HAP-1 (cell line): Measurements from ENCODE around the gene PLXDC2.

Source experiments
- DNase-seq, 2 experiments: peaks; one replicate each; pipeline ENCODE4 v3.0.0-alpha.2; 2016 to 2020; ENCODE audit warnings: low spot score in 2 of 2
- H3K27me3 ChIP-seq: fragments of 250-450 bp; sonication (Bioruptor Pico); 2 replicates; pipeline ENCODE4 v1.5.1; 2020; ENCODE audit warnings: low read depth, mild to moderate bottlenecking, moderate library complexity
- H3K36me3 ChIP-seq: fragments of 250-450 bp; sonication (Bioruptor Pico); replicated peaks from 2 replicates; pipeline ENCODE4 v1.5.1; 2020; ENCODE audit warnings: mild to moderate bottlenecking
- H3K4me1 ChIP-seq: fragments of 250-450 bp; sonication (Bioruptor Pico); 2 replicates; pipeline ENCODE4 v1.5.1; 2020; ENCODE audit warnings: mild to moderate bottlenecking
- H3K4me3 ChIP-seq: fragments of 250-450 bp; sonication (Bioruptor Pico); 2 replicates; pipeline ENCODE4 v1.5.1; 2020; ENCODE audit warnings: mild to moderate bottlenecking, moderate library complexity
- H3K9me3 ChIP-seq: fragments of 250-450 bp; sonication (Bioruptor Pico); 2 replicates; pipeline ENCODE4 v1.5.1; 2020; ENCODE audit warnings: mild to moderate bottlenecking, moderate library complexity
- in situ Hi-C: fragments of 300-500 bp; cut with MboI; formaldehyde crosslinking; loops from 3 replicates; pipeline ENCODE4 v1.14.3; 2020; ENCODE audit warnings: low sequenced_read_pairs, inconsistent platforms, mixed read lengths

The PLXDC2 gene

DNA sequence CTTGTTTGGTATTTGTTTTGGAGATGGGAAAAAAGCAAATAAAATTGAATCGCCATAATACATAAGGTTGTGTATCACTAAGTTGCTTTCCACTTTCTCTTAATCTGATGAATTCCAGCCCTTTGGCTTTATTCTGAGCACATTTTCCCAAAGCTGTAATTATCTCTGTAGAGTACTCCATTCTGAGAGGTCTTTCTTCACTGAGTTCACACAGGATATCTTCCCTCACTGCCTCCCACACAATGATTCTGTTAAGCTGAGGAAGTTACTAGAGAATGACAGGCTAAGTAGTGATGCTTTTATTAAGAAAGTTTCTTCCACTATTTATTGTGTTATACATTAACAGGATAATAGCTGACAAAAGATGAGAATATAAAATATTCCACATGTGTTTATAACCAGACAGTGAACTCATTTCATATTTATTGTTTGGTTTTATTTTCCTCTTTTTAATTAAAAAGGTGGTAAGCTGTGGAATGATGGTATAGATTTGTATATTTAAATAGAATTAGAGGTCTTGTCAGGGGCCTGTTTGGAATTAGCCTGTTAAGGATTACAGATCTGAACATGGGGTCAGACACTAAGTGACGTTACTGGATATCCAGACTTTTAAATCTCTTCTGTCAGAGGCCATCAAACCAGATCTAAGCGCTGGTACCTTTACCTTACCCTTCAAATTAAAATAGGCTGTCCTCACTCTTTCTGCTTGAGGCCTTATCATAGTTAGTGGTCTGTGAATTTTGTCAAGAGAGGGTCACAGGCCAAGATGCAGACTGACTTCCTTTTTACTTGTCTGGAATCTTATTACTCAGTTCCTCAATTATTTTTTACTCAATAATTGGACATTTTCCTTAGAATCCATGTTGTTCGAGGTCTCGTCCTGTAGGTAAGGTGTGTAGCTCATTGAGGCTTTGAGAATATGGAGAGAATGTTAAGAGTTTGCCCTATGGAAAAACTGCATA, 8.4 kb downstream of the PLXDC2 start:
- in situ Hi-C loops: loop anchor here (25.0 kb wide), 1 partner anchor 1038 kb away; no protein-coding TSS in a partner anchor
- Histone ChIP-seq H3K9me3 (no peaks in the 10 kb centered on the region), H3K36me3 (no peaks in the 10 kb centered on the region), H3K4me3 (no peak overlapping the region), H3K4me1 (peaks cover 7% of the 10 kb centered on the region), H3K27me3 (no peaks in the 10 kb centered on the region)
- DNase-seq: no peak

- Histone ChIP-seq H3K36me3 (no peaks in the 10 kb centered on the region), H3K27me3 (no peaks in the 10 kb centered on the region), H3K4me1 (peaks cover 8% of the 10 kb centered on the region; the same call in 1 of the 2 replicates), H3K9me3 (no peaks in the 10 kb centered on the region), H3K4me3 (no peak overlapping the region)
- DNase-seq: no peak
- in situ Hi-C loops: no loop called here
Observed at GRCh38 chr10:19825700-19826099, 9.5 kb downstream of the PLXDC2 start.

GRCh38 chr10:19826712-19827111, 10.5 kb downstream of the PLXDC2 start:
- no peaks in the 10 kb centered on the region for H3K9me3 ChIP-seq
- H3K4me3 ChIP-seq: no peak overlapping the region
- no peak for DNase-seq
- no peaks in the 10 kb centered on the region for H3K27me3 ChIP-seq
- no peaks in the 10 kb centered on the region for H3K36me3 ChIP-seq
- H3K4me1 ChIP-seq: peaks cover 8% of the 10 kb centered on the region; the same call in 1 of the 2 replicates
- in situ Hi-C loops: no loop called here

- in situ Hi-C loops: no loop called here
- H3K4me1 ChIP-seq: peaks cover 15% of the 10 kb centered on the region; the same call in 1 of the 2 replicates
Observed at GRCh38 chr10:19828278-19829049, 12.2 kb downstream of the PLXDC2 start.

GRCh38 chr10:19832699-19833098, 16.5 kb downstream of the PLXDC2 start:
- in situ Hi-C loops: no loop called here
- Histone ChIP-seq H3K9me3 (no peaks in the 10 kb centered on the region), H3K4me1 (peaks cover 32% of the 10 kb centered on the region), H3K4me3 (no peak overlapping the region), H3K36me3 (no peaks in the 10 kb centered on the region), H3K27me3 (no peaks in the 10 kb centered on the region)
- peak in 1 of 2 experiments; percentile 12 for DNase-seq

More at GRCh38 chr10:19828278-19829049, 12.2 kb downstream of the PLXDC2 start:
- H3K4me3 ChIP-seq: no peak overlapping the region
- H3K36me3 ChIP-seq: no peaks in the 10 kb centered on the region
- DNase-seq: no peak
- H3K9me3 ChIP-seq: no peaks in the 10 kb centered on the region
- H3K27me3 ChIP-seq: no peaks in the 10 kb centered on the region

DNA sequence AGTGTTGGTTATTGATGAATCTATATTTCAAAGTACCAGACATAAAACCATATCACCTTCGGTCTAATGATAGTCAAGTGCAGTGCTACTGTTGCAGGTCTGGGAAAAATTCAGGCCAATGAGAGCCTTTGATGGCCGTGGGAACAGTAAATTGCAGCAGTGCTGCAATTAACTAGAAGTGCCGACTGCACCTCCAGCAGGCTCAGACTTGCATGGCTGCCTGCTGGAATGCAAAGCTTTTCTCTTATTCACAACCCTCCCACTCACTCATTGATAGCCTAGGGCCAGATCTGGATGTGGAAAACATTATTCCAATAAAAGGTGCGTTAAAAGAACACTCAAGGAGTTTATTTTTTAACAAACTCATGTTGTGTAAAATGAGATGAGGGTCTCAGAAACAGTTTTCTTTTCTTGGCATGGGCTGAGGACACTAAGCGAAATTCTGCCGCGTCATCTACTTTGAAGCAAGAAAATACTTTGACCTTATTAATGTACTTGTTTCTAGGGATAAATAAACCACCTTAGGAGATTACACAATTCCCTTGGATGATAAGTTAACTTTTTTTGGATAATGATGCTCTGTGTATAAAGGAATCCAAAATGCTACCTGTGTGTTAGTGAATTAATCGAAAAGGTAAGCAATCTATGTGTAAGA, 17.1 kb downstream of the PLXDC2 start:
- H3K27me3 ChIP-seq: no peaks in the 10 kb centered on the region
- no peak overlapping the region for H3K4me3 ChIP-seq
- peaks cover 33% of the 10 kb centered on the region for H3K4me1 ChIP-seq
- H3K36me3 ChIP-seq: no peaks in the 10 kb centered on the region
- H3K9me3 ChIP-seq: no peaks in the 10 kb centered on the region
- peak; percentile 69 to 83 for DNase-seq
- in situ Hi-C loops: no loop called here

- H3K4me1 ChIP-seq: peaks cover 37% of the 10 kb centered on the region
- DNase-seq: no peak
- no peak overlapping the region for H3K4me3 ChIP-seq
- H3K9me3 ChIP-seq: no peaks in the 10 kb centered on the region
- no peaks in the 10 kb centered on the region for H3K27me3 ChIP-seq
- H3K36me3 ChIP-seq: no peaks in the 10 kb centered on the region
- in situ Hi-C loops: no loop called here
Observed at GRCh38 chr10:19835952-19836351, 19.7 kb downstream of the PLXDC2 start.

GRCh38 chr10:19839090-19839489, 22.9 kb downstream of the PLXDC2 start:
- DNase-seq: no peak
- peaks cover 33% of the 10 kb centered on the region for H3K4me1 ChIP-seq
- H3K36me3 ChIP-seq: no peaks in the 10 kb centered on the region
- no peaks in the 10 kb centered on the region for H3K27me3 ChIP-seq
- H3K4me3 ChIP-seq: no peak overlapping the region
- in situ Hi-C loops: no loop called here
- no peaks in the 10 kb centered on the region for H3K9me3 ChIP-seq

DNA sequence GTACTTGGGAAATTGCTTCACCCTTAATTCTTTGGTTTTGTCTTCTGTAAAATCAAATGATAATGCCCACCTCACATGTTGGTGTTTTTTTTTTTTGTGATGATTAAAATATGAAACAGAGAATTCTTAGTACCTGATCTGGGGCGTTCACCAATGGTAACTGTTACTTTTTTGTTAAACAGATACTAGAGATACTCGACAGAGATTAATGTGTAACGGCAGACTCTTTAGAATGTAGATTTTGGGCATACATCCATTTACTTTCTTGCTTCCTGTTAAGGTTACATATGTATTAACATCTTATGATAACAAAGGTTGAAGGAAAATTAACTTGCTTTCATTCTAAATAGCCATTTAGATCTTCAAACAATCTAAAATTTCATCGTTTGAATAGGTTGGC, 23.3 kb downstream of the PLXDC2 start:
- peaks cover 33% of the 10 kb centered on the region for H3K4me1 ChIP-seq

DNA sequence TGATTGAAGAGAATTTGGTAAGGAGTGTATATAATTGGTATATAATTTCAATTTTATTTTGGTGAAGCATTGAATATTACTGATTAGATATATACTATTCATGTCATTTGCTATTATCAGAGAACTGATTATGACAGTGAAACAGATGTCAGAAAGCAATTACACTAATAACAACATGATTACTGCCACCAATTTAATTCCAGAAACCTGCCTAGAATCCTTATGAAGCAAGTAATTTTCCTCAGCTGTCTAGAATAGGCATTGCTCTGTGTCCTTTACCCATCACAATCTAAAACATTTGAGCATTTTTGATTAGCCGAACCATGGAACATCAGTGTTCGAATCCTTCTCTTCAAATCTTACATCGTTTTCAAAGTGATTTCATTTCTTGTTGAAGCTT, 24.5 kb downstream of the PLXDC2 start:
- H3K4me3 ChIP-seq: no peak overlapping the region

More for the DNA sequence above, 23.3 kb downstream of the PLXDC2 start:
- Histone ChIP-seq H3K36me3 (no peaks in the 10 kb centered on the region), H3K4me3 (no peak overlapping the region), H3K9me3 (no peaks in the 10 kb centered on the region), H3K27me3 (no peaks in the 10 kb centered on the region)
- in situ Hi-C loops: no loop called here
- no peak for DNase-seq

DNA sequence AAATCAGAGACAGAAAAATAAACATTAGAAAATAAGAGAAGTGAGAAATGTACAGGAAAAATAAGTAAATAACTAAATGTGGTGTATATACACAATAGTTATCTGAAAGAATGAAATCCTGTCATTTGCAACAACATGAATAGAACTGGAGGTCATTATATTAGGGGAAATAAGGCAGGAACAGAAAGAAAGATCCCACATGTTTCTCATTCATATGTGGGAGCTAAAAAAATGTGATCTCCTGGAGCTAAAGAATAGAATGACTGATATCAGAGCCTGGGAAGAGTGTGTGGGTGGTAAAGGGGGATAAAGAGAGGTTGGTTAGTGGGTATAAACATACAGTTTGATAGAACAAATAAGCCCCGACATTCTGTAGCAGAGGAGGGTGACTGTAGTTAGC, 27.3 kb downstream of the PLXDC2 start:
- Histone ChIP-seq H3K4me1 (peaks cover 14% of the 10 kb centered on the region), H3K36me3 (no peaks in the 10 kb centered on the region), H3K9me3 (no peaks in the 10 kb centered on the region), H3K27me3 (no peaks in the 10 kb centered on the region), H3K4me3 (no peak overlapping the region)
- in situ Hi-C loops: no loop called here
- DNase-seq: peak in 1 of 2 experiments; percentile 40

More for the DNA sequence above, 24.5 kb downstream of the PLXDC2 start:
- no peak for DNase-seq
- Histone ChIP-seq H3K36me3 (no peaks in the 10 kb centered on the region), H3K4me1 (peaks cover 33% of the 10 kb centered on the region), H3K9me3 (no peaks in the 10 kb centered on the region), H3K27me3 (no peaks in the 10 kb centered on the region)
- in situ Hi-C loops: no loop called here

GRCh38 chr10:19845503-19846368, 29.5 kb downstream of the PLXDC2 start:
- H3K4me1 ChIP-seq: peaks cover 7% of the 10 kb centered on the region; the same call in 1 of the 2 replicates
- DNase-seq: no peak
- in situ Hi-C loops: no loop called here

DNA sequence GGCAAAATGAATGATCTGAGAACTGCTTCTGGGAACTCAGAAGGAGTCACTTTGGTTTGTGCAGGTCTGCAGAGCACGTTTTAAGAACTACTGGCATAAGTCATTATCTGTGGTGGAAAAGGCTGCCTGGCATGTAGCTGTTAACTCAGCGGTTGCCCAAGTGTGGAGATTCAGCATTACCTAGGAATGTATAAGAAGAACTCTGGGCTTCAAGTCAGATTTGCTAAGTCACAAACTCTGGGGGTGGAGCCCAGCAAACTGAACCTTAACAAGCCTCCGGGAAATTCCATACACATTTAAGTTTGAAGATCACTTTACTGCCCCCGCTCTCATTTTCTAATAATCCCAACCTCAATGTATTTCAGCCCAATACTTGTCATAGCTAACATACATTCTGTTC, 31.1 kb downstream of the PLXDC2 start:
- in situ Hi-C loops: no loop called here
- Histone ChIP-seq H3K4me1 (peaks cover 7% of the 10 kb centered on the region; the same call in 1 of the 2 replicates), H3K27me3 (no peaks in the 10 kb centered on the region), H3K9me3 (no peaks in the 10 kb centered on the region), H3K4me3 (no peak overlapping the region), H3K36me3 (no peaks in the 10 kb centered on the region)
- DNase-seq: no peak

More at GRCh38 chr10:19845503-19846368, 29.5 kb downstream of the PLXDC2 start:
- Histone ChIP-seq H3K4me3 (no peak overlapping the region), H3K36me3 (no peaks in the 10 kb centered on the region), H3K27me3 (no peaks in the 10 kb centered on the region), H3K9me3 (no peaks in the 10 kb centered on the region)
